K562 (cell line): ENCODE data around the gene DAP. TPM values are rescaled to one million over a fixed set of nuclear protein-coding genes. Genes with fewer than 3 reads are reported as not detected.

ENCODE experiments used
- ATAC-seq: fragments of 200-7000 bp; cut with Tn5 transposase; 3 replicates; pipeline ENCODE4 v1.9.1; 2020; ENCODE audit warnings: moderate library complexity
- BruUV-seq: library from RNA; stranded (reverse); fragments of 400-500 nt; replicated peaks from 2 replicates; lab custom pipeline; 2021; lab: Mats Ljungman, UMichigan
- CTCF ChIA-PET: fragments of 300-600 bp; formaldehyde crosslinking; extraction: SDS; loops from one replicate; lab custom pipeline; 2021; ENCODE audit warnings: low intra/inter-chr PET ratio; lab: Yijun Ruan, JAX
- POLR2A ChIA-PET: fragments of 300-600, 350-650 bp; sonication (Branson Sonifier 250); formaldehyde crosslinking; extraction: SDS; loops from one replicate; lab custom pipeline; 2021; ENCODE audit warnings: antibody characterized with exemption, inconsistent platforms; lab: Yijun Ruan, JAX
- DNase-seq, 4 experiments: peaks; one replicate each; pipeline versions ENCODE4 v3.0.0 to v3.0.0-alpha.2; 2011 to 2018; ENCODE audit warnings: low spot score in 3 of 4, mixed read lengths in 3 of 4; ENCODE audit errors: extremely low read depth in 1 of 4
- FAIRE-seq: peaks from 2 replicates; lab custom pipeline; 2011; peaks lifted over from hg19 to GRCh38; lab: Jason Lieb, UNC
- H2AFZ ChIP-seq: 2 replicates; pipeline ENCODE4 v1.6.0; 2011; ENCODE audit warnings: low read depth, low read length, control low read depth, inconsistent platforms
- H3K27ac ChIP-seq: fragments of 200-600 bp; 3 replicates; pipeline ENCODE4 v1.8.0; 2011; ENCODE audit warnings: low read depth, mild to moderate bottlenecking, control low read depth, inconsistent platforms, low read length, moderate library complexity, mixed read lengths; ENCODE audit errors: extremely low read depth
- H3K27me3 ChIP-seq, 2 experiments: fragments of 300-600 bp in 1 of 2; 2 replicates in 1 of 2; 3 replicates in 1 of 2; pipeline versions ENCODE4 v1.6.0 to v1.8.0; 2011; ENCODE audit warnings: inconsistent platforms in 2 of 2, low read length in 2 of 2, mild to moderate bottlenecking in 1 of 2, mixed read lengths in 1 of 2, moderate library complexity in 1 of 2; ENCODE audit not compliant: control insufficient read depth in 2 of 2, insufficient read depth in 2 of 2
- H3K36me3 ChIP-seq: fragments of 300-600 bp; 3 replicates; pipeline ENCODE4 v1.8.0; 2011; ENCODE audit warnings: mild to moderate bottlenecking, low read length, inconsistent platforms; ENCODE audit not compliant: control insufficient read depth, insufficient read depth
- H3K4me1 ChIP-seq, 2 experiments: fragments of 200-600 bp in 1 of 2; replicated peaks in 1 of 2; 2 replicates in 1 of 2; 3 replicates in 1 of 2; pipeline versions ENCODE4 v1.5.1 to v1.8.0; 2011; ENCODE audit warnings: inconsistent platforms in 2 of 2, low read length in 2 of 2, mild to moderate bottlenecking in 1 of 2, mixed read lengths in 1 of 2, moderate library complexity in 1 of 2; ENCODE audit not compliant: control insufficient read depth in 2 of 2, insufficient read depth in 2 of 2
- H3K4me2 ChIP-seq: 2 replicates; pipeline ENCODE4 v1.6.1; 2011; ENCODE audit warnings: low read length, control low read depth, inconsistent platforms, mixed read lengths; ENCODE audit not compliant: insufficient read depth
- H3K4me3 ChIP-seq: fragments of 200-600 bp; sonication (generic), shearing (Covaris generic); 2 replicates; pipeline ENCODE4 v1.5.1; 2016; ENCODE audit warnings: control low read depth, inconsistent platforms
- H3K79me2 ChIP-seq: fragments of 200-600 bp; 3 replicates; pipeline ENCODE4 v1.8.0; 2011; ENCODE audit warnings: low read length, inconsistent platforms; ENCODE audit not compliant: control insufficient read depth, insufficient read depth
- H3K9ac ChIP-seq, 2 experiments: 2 replicates each; pipeline versions ENCODE4 v1.6.0 to v1.6.1; 2011; ENCODE audit warnings: low read depth in 2 of 2, low read length in 2 of 2, control low read depth in 1 of 2, inconsistent platforms in 1 of 2, mild to moderate bottlenecking in 1 of 2, mixed read lengths in 1 of 2; ENCODE audit not compliant: insufficient read depth in 1 of 2
- H3K9me1 ChIP-seq: one replicate; pipeline ENCODE4 v1.6.0; 2011; ENCODE audit warnings: inconsistent platforms, mild to moderate bottlenecking, low read length, moderate library complexity; ENCODE audit not compliant: control insufficient read depth, insufficient read depth
- H3K9me3 ChIP-seq: replicated peaks from 2 replicates; pipeline ENCODE4 v1.5.1; 2011; ENCODE audit warnings: low read depth, low read length, inconsistent platforms; ENCODE audit not compliant: control insufficient read depth, insufficient read depth
- H4K20me1 ChIP-seq: replicated peaks from 2 replicates; pipeline ENCODE4 v1.6.1; 2011; ENCODE audit warnings: low read length, inconsistent platforms, mixed read lengths; ENCODE audit not compliant: control insufficient read depth, insufficient read depth
- DMBX1 ChIP-seq: fragments of 250-450 bp; sonication (Bioruptor Pico); IDR thresholded peaks from 2 replicates; pipeline ENCODE4 v1.8.0; 2022; ENCODE audit warnings: inconsistent platforms, mild to moderate bottlenecking, moderate library complexity, borderline replicate concordance
- ELK3 ChIP-seq: fragments of 450-650 bp; formaldehyde crosslinking; IDR thresholded peaks from 2 replicates; pipeline ENCODE4 v1.4.0; 2020; ENCODE audit warnings: mild to moderate bottlenecking
- ESRRA ChIP-seq: fragments of 450-650 bp; IDR thresholded peaks from 2 replicates; pipeline ENCODE4 v1.6.1; 2014; ENCODE audit warnings: low read depth, mild to moderate bottlenecking, moderate library complexity, borderline replicate concordance
- FOXM1 ChIP-seq, 2 experiments: fragments of 450-650 bp in 1 of 2; sonication (generic) in 1 of 2; formaldehyde crosslinking in 1 of 2; IDR thresholded peaks; 2 replicates each; pipeline versions ENCODE4 v1.6.1 to v1.9.0; 2017 to 2022; ENCODE audit warnings: low read depth in 2 of 2, mild to moderate bottlenecking in 2 of 2, missing genetic modification reagents in 1 of 2, moderate library complexity in 1 of 2
- HNRNPL ChIP-seq: fragments of 200-400 bp; formaldehyde crosslinking; IDR thresholded peaks from 2 replicates; pipeline ENCODE4 v1.6.1; 2017; ENCODE audit warnings: low read depth, mild to moderate bottlenecking, low read length
- IFI16 ChIP-seq: fragments of 250-450 bp; sonication (Bioruptor Pico); IDR thresholded peaks from 2 replicates; pipeline ENCODE4 v2.1.2; 2022; ENCODE audit warnings: mild to moderate bottlenecking, inconsistent platforms
- KLF6 ChIP-seq: fragments of 250-450 bp; sonication (Bioruptor Pico); IDR thresholded peaks from 2 replicates; pipeline ENCODE4 v1.4.0; 2020; ENCODE audit warnings: mild to moderate bottlenecking, moderate library complexity, borderline replicate concordance
- POLR2A ChIP-seq: fragments of 450-650 bp; conservative IDR thresholded peaks from 2 replicates; pipeline ENCODE4 v1.6.1; 2016
- RAD21 ChIP-seq, 2 experiments: fragments of 250-450 bp in 1 of 2; fragments of 450-650 bp in 1 of 2; sonication (Bioruptor Pico) in 1 of 2; formaldehyde crosslinking in 1 of 2; IDR thresholded peaks in 1 of 2; conservative IDR thresholded peaks in 1 of 2; 2 replicates each; pipeline versions ENCODE4 v1.4.0 to v1.8.0; 2020 to 2022; ENCODE audit warnings: mild to moderate bottlenecking in 2 of 2, moderate library complexity in 1 of 2
- SMARCC2 ChIP-seq: fragments of 450-650 bp; IDR thresholded peaks from 2 replicates; pipeline ENCODE4 v1.6.1; 2017; ENCODE audit warnings: antibody characterized with exemption, moderate library complexity, mild to moderate bottlenecking, low read depth
- SPI1 ChIP-seq: IDR thresholded peaks from 2 replicates; pipeline ENCODE4 v1.6.1; 2011; ENCODE audit warnings: low read depth, low read length, control low read depth, borderline replicate concordance
- TCF15 ChIP-seq: fragments of 250-450 bp; sonication (Bioruptor Pico); IDR thresholded peaks from 2 replicates; pipeline ENCODE4 v1.8.0; 2022; ENCODE audit warnings: moderate library complexity, mild to moderate bottlenecking, inconsistent platforms
- USF2 ChIP-seq: sonication (generic); formaldehyde crosslinking; IDR thresholded peaks from 2 replicates; pipeline ENCODE4 v1.5.0; 2020; ENCODE audit warnings: missing genetic modification reagents
- ZNF584 ChIP-seq: fragments of 200-800 bp; sonication (Bioruptor generic); IDR thresholded peaks from 2 replicates; pipeline ENCODE4 v1.6.1; 2016; ENCODE audit warnings: low read depth, mild to moderate bottlenecking, missing genetic modification characterization, missing compliant biosample characterization
- WGBS: fragments of 100-300 bp; shearing (Covaris generic); methylation state at CpG from one replicate; pipeline ENCODE4 v1.1.6; 2016; ENCODE audit warnings: low coverage, mixed read lengths; ENCODE audit not compliant: insufficient coverage; ENCODE audit errors: missing lambda C conversion rate; 5-methylcytosine and 5-hydroxymethylcytosine counted together
- in situ Hi-C: fragments of 300-500 bp; cut with MboI; formaldehyde crosslinking; loops from 4 replicates; pipeline ENCODE4 v1.15.0; 2018; ENCODE audit warnings: inconsistent platforms, mixed read lengths
- intact Hi-C: fragments of 100-400 bp; cut with micrococcal nuclease; formaldehyde crosslinking; loops from 2 replicates; pipeline ENCODE4 v1.14.2; 2022
- polyA plus RNA-seq, 8 experiments: library from polyadenylated mRNA; depleted of rRNA in 4 of 8; stranded (reverse) in 5 of 8; unstranded in 3 of 8; fragments of >200 nt; fragmentation: Nextera tagmentation in 2 of 8; fragmentation: Illumina TruSeq in 1 of 8; extraction: Ambion mirVana in 2 of 8; extraction: Trizol in 1 of 8; gene quantifications; 2 replicates each; pipeline versions ENCODE4 v1.2.1 to v1.2.3, GENCODE V29; 2011 to 2014; ENCODE audit warnings: inconsistent platforms in 1 of 8, missing spikeins in 1 of 8
- total RNA-seq, 7 experiments: library from RNA; depleted of rRNA in 6 of 7; stranded (reverse); fragments of >200 nt in 6 of 7; fragmentation: Illumina TruSeq in 2 of 7; extraction: Trizol in 2 of 7; gene quantifications; 2 replicates each; pipeline versions ENCODE4 v1.2.1 to v1.2.3, GENCODE V29; 2011 to 2021; ENCODE audit warnings: low replicate concordance in 1 of 7

Gene DAP
- total and polyA plus RNA-seq, 9 of the 15 experiments (the other 6 are each of a cell fraction or from before 2014, with no cell fraction given): 14.1 to 151 (median 34.5) TPM

GRCh38 chr5:10745133-10745532 is 15.9 kb downstream of the DAP start:
- no peak for DNase-seq
- CTCF ChIA-PET: no interaction called here
- in situ Hi-C loops: no loop called here
- H3K79me2 ChIP-seq: peaks cover 31% of the 10 kb centered on the region
- H3K9me3 ChIP-seq: peaks cover 22% of the 10 kb centered on the region
- no peak overlapping the region for H2AFZ ChIP-seq
- 95% methylated on average over 5 of the region's 5 CpGs for WGBS
- BruUV-seq: no TSS peak
- H3K9me1 ChIP-seq: peaks cover 3% of the 10 kb centered on the region
- no peak for ATAC-seq
- no peak overlapping the region for H3K4me3 ChIP-seq
- H3K9ac ChIP-seq: no peak overlapping the region
- intact Hi-C loops: no loop called here
- H3K27ac ChIP-seq: no peak overlapping the region
- H3K4me1 ChIP-seq: no peaks in the 10 kb centered on the region
- H3K36me3 ChIP-seq: peaks cover 98% of the 10 kb centered on the region
- TF ChIP-seq POLR2A (no peak), DMBX1 (CRISPR knock-in tag) (no peak), ESRRA (no peak), ZNF584 (CRISPR knock-in tag) (no peak), SMARCC2 (no peak)
- H4K20me1 ChIP-seq: no peaks in the 10 kb centered on the region
- FAIRE-seq: no peak
- H3K4me2 ChIP-seq: no peak overlapping the region
- H3K27me3 ChIP-seq: no peaks in the 10 kb centered on the region
- POLR2A ChIA-PET: interaction anchor here (0.7 to 1.9 kb wide), 4 partner anchors 10 to 28 kb away, joined by 3 to 5 read pairs (median 4); partner anchors contain the start of gene DAP

GRCh38 chr5:10744681-10745080 is 16.4 kb downstream of the DAP start:
- 96% methylated on average over 8 of the region's 8 CpGs for WGBS
- Histone ChIP-seq H3K79me2 (peaks cover 32% of the 10 kb centered on the region), H3K27ac (no peak overlapping the region), H3K4me2 (no peak overlapping the region), H3K9me1 (no peaks in the 10 kb centered on the region), H3K4me3 (no peak overlapping the region), H3K27me3 (no peaks in the 10 kb centered on the region), H3K9me3 (peaks cover 23% of the 10 kb centered on the region), H3K9ac (no peak overlapping the region), H3K4me1 (peaks cover 0 to 3% of the 10 kb centered on the region in 2 experiments; a peak in 2 of 5 replicates), H3K36me3 (peaks cover 98% of the 10 kb centered on the region), H2AFZ (no peak overlapping the region), H4K20me1 (no peaks in the 10 kb centered on the region)
- in situ Hi-C loops (no loop called here), intact Hi-C loops (no loop called here)
- FAIRE-seq (no peak), ATAC-seq (no peak), DNase-seq (no peak)
- no TSS peak for BruUV-seq
- ChIA-PET POLR2A (interaction anchor here (0.7 to 1.9 kb wide), 5 partner anchors 10 to 36 kb away, joined by 3 to 5 read pairs (median 3); partner anchors contain the start of gene DAP), CTCF (no interaction called here)
- TF ChIP-seq USF2 (CRISPR knock-in tag): no peak
- TF ChIP-seq KLF6 (CRISPR knock-in tag): no peak
- TF ChIP-seq HNRNPL: no peak
- TF ChIP-seq SPI1: no peak
- no peak for TF ChIP-seq ELK3 (CRISPR knock-in tag)
- TF ChIP-seq RAD21 (CRISPR knock-in tag; conservative IDR thresholded peaks at IDR 0.05 in 1 of 2, IDR thresholded peaks at IDR 0.05 in 1 of 2): no peak
- TF ChIP-seq FOXM1 (IDR thresholded peaks at IDR 0.05; ENCODE audit: low read depth): no peak
- TF ChIP-seq FOXM1 (CRISPR knock-in tag; IDR thresholded peaks at IDR 0.05; ENCODE audit: low read depth): no peak
- no peak for TF ChIP-seq IFI16
- no peak for TF ChIP-seq TCF15 (CRISPR knock-in tag)
